ENCODE data around the gene ZC3H12D. TPM values are rescaled to one million over a fixed set of nuclear protein-coding genes. Genes with fewer than 3 reads are reported as not detected.
"Not testable (repeated sequence)": the region's sequence is repeated elsewhere in the genome, so short reads cannot be mapped to it uniquely, and the experiment has no call there.

The ZC3H12D gene
- total RNA-seq (2014; rRNA removed): 0.06 TPM in 1 of 2 replicates, not detected in the other
- 0.02 TPM for polyA plus RNA-seq (2012)

- peak; percentile 28 for DNase-seq (ENCODE audit: low read depth)
These were observed at the start of gene ZC3H12D for GRCh38 chr6:149484733-149485700. ZC3H12D (minus strand) TSS chr6:149485014; CDS start chr6:149474543, 10,471 bp downstream.

- DNase-seq (ENCODE audit: low read depth): no peak
These were observed 44.8 kb upstream of the ZC3H12D start for GRCh38 chr6:149529650-149530049.

- DNase-seq (ENCODE audit: low read depth): no peak
These were observed 30.7 kb upstream of the ZC3H12D start for GRCh38 chr6:149515494-149515893.

- DNase-seq (ENCODE audit: low read depth): no peak
These were observed 29.1 kb upstream of the ZC3H12D start for GRCh38 chr6:149513915-149514314.

- no peak for DNase-seq (ENCODE audit: low read depth)
These were observed 26.1 kb upstream of the ZC3H12D start for GRCh38 chr6:149510793-149511512.

GRCh38 chr6:149508485-149508884, 23.7 kb upstream of the ZC3H12D start:
- no peak for DNase-seq (ENCODE audit: low read depth)

- DNase-seq (ENCODE audit: low read depth): no peak
These were observed 19.1 kb upstream of the ZC3H12D start for GRCh38 chr6:149503872-149504271.

GRCh38 chr6:149503276-149503675, 18.5 kb upstream of the ZC3H12D start:
- DNase-seq (ENCODE audit: low read depth): no peak

- DNase-seq (ENCODE audit: low read depth): no peak
These were observed 17.0 kb upstream of the ZC3H12D start for GRCh38 chr6:149501768-149502167.

- no peak for DNase-seq (ENCODE audit: low read depth)
These were observed 16.4 kb upstream of the ZC3H12D start for GRCh38 chr6:149501201-149501600.

GRCh38 chr6:149500096-149500495, 15.3 kb upstream of the ZC3H12D start:
- no peak for DNase-seq (ENCODE audit: low read depth)

GRCh38 chr6:149499066-149499465, 14.3 kb upstream of the ZC3H12D start:
- DNase-seq (ENCODE audit: low read depth): peak; percentile 81

- no peak for DNase-seq (ENCODE audit: low read depth)
These were observed 12.6 kb upstream of the ZC3H12D start for GRCh38 chr6:149497365-149497764.

GRCh38 chr6:149496597-149496996, 11.8 kb upstream of the ZC3H12D start:
- DNase-seq (ENCODE audit: low read depth): peak; percentile 12

- not testable (repeated sequence) for DNase-seq (ENCODE audit: low read depth)
These were observed 10.7 kb upstream of the ZC3H12D start for GRCh38 chr6:149495349-149496016.

GRCh38 chr6:149494810-149495209, 10.0 kb upstream of the ZC3H12D start:
- DNase-seq (ENCODE audit: low read depth): peak; percentile 6

- no peak for DNase-seq (ENCODE audit: low read depth)
These were observed 9.0 kb upstream of the ZC3H12D start for GRCh38 chr6:149493761-149494320.

GRCh38 chr6:149492798-149493343, 8.1 kb upstream of the ZC3H12D start:
- no peak for DNase-seq (ENCODE audit: low read depth)

GRCh38 chr6:149489967-149490366, 5.2 kb upstream of the ZC3H12D start:
- DNase-seq (ENCODE audit: low read depth): no peak

GRCh38 chr6:149488815-149489214, 4.0 kb upstream of the ZC3H12D start:
- DNase-seq (ENCODE audit: low read depth): no peak

- no peak for DNase-seq (ENCODE audit: low read depth)
These were observed 2.5 kb upstream of the ZC3H12D start for GRCh38 chr6:149487316-149487715.
